Neutrophil (primary cell): ENCODE data around the gene ARL6IP6.

Source experiments
- H3K27ac ChIP-seq: fragments of 200-600 bp; sonication (generic); 2 replicates; pipeline ENCODE4 v1.5.1; 2016; ENCODE audit warnings: mild to moderate bottlenecking, moderate library complexity
- H3K27me3 ChIP-seq: fragments of 200-600 bp; sonication (generic); 2 replicates; pipeline ENCODE4 v1.6.0; 2016; ENCODE audit warnings: mild to moderate bottlenecking
- H3K36me3 ChIP-seq: fragments of 200-600 bp; sonication (generic); 2 replicates; pipeline ENCODE4 v1.5.1; 2017
- H3K4me1 ChIP-seq, 2 experiments: fragments of 200-600 bp in 1 of 2; sonication (generic) in 1 of 2; 1 replicate in 1 of 2; 2 replicates in 1 of 2; pipeline versions ENCODE4 v1.5.1 to v1.6.1; 2013 to 2016; ENCODE audit warnings: low read depth in 1 of 2, low read length in 1 of 2, mild to moderate bottlenecking in 1 of 2, moderate library complexity in 1 of 2; ENCODE audit not compliant: control insufficient read depth in 1 of 2, insufficient read depth in 1 of 2
- H3K4me3 ChIP-seq, 2 experiments: fragments of 200-600 bp in 1 of 2; sonication (generic) in 1 of 2; 1 replicate in 1 of 2; 2 replicates in 1 of 2; pipeline ENCODE4 v1.5.1; 2013 to 2016; ENCODE audit warnings: low read depth in 1 of 2, low read length in 1 of 2, mild to moderate bottlenecking in 1 of 2, moderate library complexity in 1 of 2
- H3K9me3 ChIP-seq: fragments of 200-600 bp; sonication (generic); 2 replicates; pipeline ENCODE4 v1.5.1; 2016
- CTCF ChIP-seq: fragments of 200-600 bp; sonication (generic); IDR thresholded peaks from 2 replicates; pipeline ENCODE4 v1.5.1; 2016; ENCODE audit warnings: antibody characterized with exemption

ARL6IP6 gene

GRCh38 chr2:152701198-152701597 is 17.2 kb upstream of the ARL6IP6 start:
- Histone ChIP-seq H3K9me3 (no peaks in the 10 kb centered on the region), H3K27me3 (no peaks in the 10 kb centered on the region), H3K4me3 (no peak overlapping the region), H3K36me3 (peaks cover 6% of the 10 kb centered on the region), H3K27ac (no peak overlapping the region), H3K4me1 (no peaks in the 10 kb centered on the region)
- no peak for TF ChIP-seq CTCF

- no peak overlapping the region for H3K27ac ChIP-seq
- H3K36me3 ChIP-seq, result peaks cover 11% of the 10 kb centered on the region
- H3K4me1 ChIP-seq, result no peaks in the 10 kb centered on the region
- H3K9me3 ChIP-seq, result no peaks in the 10 kb centered on the region
- H3K4me3 ChIP-seq, result no peak overlapping the region
- TF ChIP-seq CTCF, result no peak
- no peaks in the 10 kb centered on the region for H3K27me3 ChIP-seq
Observed at GRCh38 chr2:152706477-152707021, 11.9 kb upstream of the ARL6IP6 start.

- Histone ChIP-seq H3K4me3 (no peak overlapping the region), H3K27me3 (no peaks in the 10 kb centered on the region), H3K9me3 (no peaks in the 10 kb centered on the region), H3K4me1 (no peaks in the 10 kb centered on the region), H3K27ac (no peak overlapping the region), H3K36me3 (peaks cover 14% of the 10 kb centered on the region)
- TF ChIP-seq CTCF, result no peak
Observed at GRCh38 chr2:152708742-152709141, 9.7 kb upstream of the ARL6IP6 start.

GRCh38 chr2:152710713-152711112 is 7.7 kb upstream of the ARL6IP6 start:
- TF ChIP-seq CTCF, result no peak
- H3K27me3 ChIP-seq, result no peaks in the 10 kb centered on the region
- peaks cover 7 to 10% of the 10 kb centered on the region in 2 experiments for H3K4me1 ChIP-seq
- no peaks in the 10 kb centered on the region for H3K9me3 ChIP-seq
- H3K36me3 ChIP-seq, result peaks cover 20% of the 10 kb centered on the region
- no peak overlapping the region for H3K4me3 ChIP-seq
- H3K27ac ChIP-seq, result no peak overlapping the region

GRCh38 chr2:152715112-152715511 is 3.3 kb upstream of the ARL6IP6 start:
- Histone ChIP-seq H3K9me3 (no peaks in the 10 kb centered on the region), H3K27ac (no peak overlapping the region), H3K4me3 (no peak overlapping the region)

More at GRCh38 chr2:152715112-152715511, 3.3 kb upstream of the ARL6IP6 start:
- H3K27me3 ChIP-seq, result no peaks in the 10 kb centered on the region
- peaks cover 34 to 40% of the 10 kb centered on the region in 2 experiments for H3K4me1 ChIP-seq
- no peak for TF ChIP-seq CTCF
- peaks cover 16% of the 10 kb centered on the region for H3K36me3 ChIP-seq
